IMR-90 (cell line): ENCODE results near the gene SRBD1. TPM values are rescaled to one million over a fixed set of nuclear protein-coding genes. Genes with fewer than 3 reads are reported as not detected.
"Not testable (repeated sequence)": the region's sequence is repeated elsewhere in the genome, so short reads cannot be mapped to it uniquely, and the experiment has no call there.

Experiments used
- ATAC-seq: fragments of 200-7000 bp; cut with Tn5 transposase; 2 replicates; pipeline ENCODE4 v1.9.1; 2020; ENCODE audit warnings: low read depth, mild to moderate bottlenecking, moderate library complexity
- BruUV-seq: library from RNA; stranded (reverse); fragments of 400-500 nt; replicated peaks from 2 replicates; lab custom pipeline; 2021; lab: Mats Ljungman, UMichigan
- CTCF ChIA-PET: fragments of 300-600 bp; formaldehyde crosslinking; extraction: SDS; loops from one replicate; lab custom pipeline; 2021; ENCODE audit warnings: antibody characterized with exemption; lab: Yijun Ruan, JAX
- POLR2A ChIA-PET: fragments of 300-600 bp; sonication (Branson Sonifier 250); formaldehyde crosslinking; loops from one replicate; lab custom pipeline; 2022; ENCODE audit warnings: antibody characterized with exemption; ENCODE audit not compliant: unreplicated experiment; lab: Charles Lee
- DNase-seq: peaks from one replicate; pipeline ENCODE4 v3.0.0; 2013
- H2AFZ ChIP-seq: replicated peaks from 2 replicates; pipeline ENCODE3; 2013; ENCODE audit warnings: low read length, mild to moderate bottlenecking; ENCODE audit not compliant: poor library complexity
- H2AK5ac ChIP-seq: 2 replicates; pipeline ENCODE4 v1.6.1; 2013; ENCODE audit warnings: low read depth, low read length, inconsistent platforms
- H2AK9ac ChIP-seq: replicated peaks from 2 replicates; pipeline ENCODE3; 2013; ENCODE audit warnings: mild to moderate bottlenecking, low read depth, low read length, moderate library complexity; ENCODE audit not compliant: poor library complexity
- H2BK120ac ChIP-seq: 2 replicates; pipeline ENCODE4 v1.6.1; 2013; ENCODE audit warnings: low read depth, low read length, inconsistent platforms
- H2BK15ac ChIP-seq: 3 replicates; pipeline ENCODE4 v1.6.1; 2013; ENCODE audit warnings: low read depth, low read length, inconsistent platforms
- H2BK20ac ChIP-seq: 2 replicates; pipeline ENCODE4 v1.6.1; 2013; ENCODE audit warnings: low read depth, mild to moderate bottlenecking, inconsistent platforms, low read length, moderate library complexity
- H2BK5ac ChIP-seq: 2 replicates; pipeline ENCODE4 v1.6.1; 2013; ENCODE audit warnings: mild to moderate bottlenecking, low read depth, low read length, inconsistent platforms; ENCODE audit not compliant: poor library complexity, severe bottlenecking
- H3K14ac ChIP-seq: replicated peaks from 2 replicates; pipeline ENCODE4 v1.6.1; 2013; ENCODE audit warnings: low read depth, low read length, inconsistent platforms
- H3K18ac ChIP-seq: 2 replicates; pipeline ENCODE4 v1.6.1; 2013; ENCODE audit warnings: low read depth, low read length, control low read depth
- H3K23ac ChIP-seq: 2 replicates; pipeline ENCODE4 v1.6.1; 2013; ENCODE audit warnings: low read depth, low read length, inconsistent platforms
- H3K27ac ChIP-seq: 2 replicates; pipeline ENCODE4 v1.5.1; 2013; ENCODE audit warnings: mild to moderate bottlenecking, control low read depth, low read length; ENCODE audit not compliant: insufficient read depth
- H3K27me3 ChIP-seq: 2 replicates; pipeline ENCODE4 v1.6.1; 2013; ENCODE audit warnings: low read length; ENCODE audit not compliant: control insufficient read depth, insufficient read depth
- H3K36me3 ChIP-seq: 2 replicates; pipeline ENCODE4 v1.6.1; 2013; ENCODE audit warnings: low read length, mixed read lengths; ENCODE audit not compliant: control insufficient read depth, insufficient read depth
- H3K4ac ChIP-seq: 2 replicates; pipeline ENCODE4 v1.6.1; 2013; ENCODE audit warnings: low read depth, low read length, inconsistent platforms
- H3K4me1 ChIP-seq: 2 replicates; pipeline ENCODE4 v1.6.1; 2013; ENCODE audit warnings: low read length, mixed read lengths; ENCODE audit not compliant: control insufficient read depth, insufficient read depth
- H3K4me2 ChIP-seq: 2 replicates; pipeline ENCODE4 v1.6.1; 2013; ENCODE audit warnings: low read depth, mild to moderate bottlenecking, control low read depth, low read length, moderate library complexity
- H3K4me3 ChIP-seq: 2 replicates; pipeline ENCODE4 v1.5.1; 2013; ENCODE audit warnings: low read depth, mild to moderate bottlenecking, control low read depth, low read length, moderate library complexity; ENCODE audit not compliant: insufficient read depth
- H3K56ac ChIP-seq: 2 replicates; pipeline ENCODE4 v1.6.1; 2013; ENCODE audit warnings: low read length, inconsistent platforms; ENCODE audit not compliant: insufficient read depth; ENCODE audit errors: extremely low read depth
- H3K79me1 ChIP-seq, 2 experiments: 2 replicates each; pipeline ENCODE4 v1.6.1; 2013; ENCODE audit warnings: low read length in 2 of 2, inconsistent platforms in 1 of 2, low read depth in 1 of 2
- H3K9ac ChIP-seq: 2 replicates; pipeline ENCODE4 v1.6.1; 2013; ENCODE audit warnings: low read depth, low read length, control low read depth
- H3K9me1 ChIP-seq: 2 replicates; pipeline ENCODE4 v1.6.1; 2013; ENCODE audit warnings: low read length, inconsistent platforms; ENCODE audit not compliant: insufficient read depth
- H3K9me3 ChIP-seq: 2 replicates; pipeline ENCODE4 v1.6.1; 2013; ENCODE audit warnings: low read length; ENCODE audit not compliant: control insufficient read depth, insufficient read depth
- H4K20me1 ChIP-seq: 2 replicates; pipeline ENCODE4 v1.6.1; 2013; ENCODE audit warnings: low read length, inconsistent platforms; ENCODE audit not compliant: insufficient read depth
- H4K5ac ChIP-seq: 2 replicates; pipeline ENCODE4 v1.6.1; 2013; ENCODE audit warnings: mild to moderate bottlenecking, low read depth, low read length, control low read depth
- H4K8ac ChIP-seq, 2 experiments: 2 replicates each; pipeline ENCODE4 v1.6.1; 2013; ENCODE audit warnings: low read depth in 2 of 2, low read length in 2 of 2, control low read depth in 1 of 2, inconsistent platforms in 1 of 2
- H4K91ac ChIP-seq: 2 replicates; pipeline ENCODE4 v1.6.1; 2013; ENCODE audit warnings: low read depth, low read length, inconsistent platforms; ENCODE audit not compliant: insufficient read depth
- WGBS, 2 experiments: methylation state at CpG; one replicate each; pipeline versions ENCODE4 v1.1.5 to v1.1.7; 2013; ENCODE audit warnings: missing lambda C conversion rate in 2 of 2; ENCODE audit not compliant: insufficient read length in 1 of 2; ENCODE audit errors: extremely low coverage in 2 of 2; 5-methylcytosine and 5-hydroxymethylcytosine counted together
- dilution Hi-C: fragments of 300-500 bp; cut with HindIII; formaldehyde crosslinking; loops from one replicate; pipeline ENCODE4 v1.14.3; 2018; ENCODE audit warnings: low sequenced_read_pairs; ENCODE audit not compliant: unreplicated experiment
- in situ Hi-C: fragments of 300-500 bp; cut with MboI; formaldehyde crosslinking; loops from 3 replicates; pipeline ENCODE4 v1.14.3; 2019; ENCODE audit warnings: low sequenced_read_pairs, inconsistent platforms, mixed read lengths
- intact Hi-C: fragments of 100-400 bp; cut with micrococcal nuclease; formaldehyde crosslinking; loops from 2 replicates; pipeline ENCODE4 v1.10.0; 2022
- polyA plus RNA-seq, 3 experiments: library from polyadenylated mRNA; depleted of rRNA; stranded (reverse); fragments of >200 nt; gene quantifications; 2 replicates each; pipeline ENCODE4 v1.2.3, GENCODE V29; 2012; ENCODE audit warnings: low replicate concordance in 1 of 3
- total RNA-seq: library from RNA; depleted of rRNA; stranded (reverse); fragments of >200 nt; gene quantifications from 2 replicates; pipeline ENCODE4 v1.2.3, GENCODE V29; 2012

Gene SRBD1
- total and polyA plus RNA-seq, 2 of the 4 experiments (the other 2 are of a cell fraction), result 3.5 to 14.7 TPM

GRCh38 chr2:45426025-45426424, 185.0 kb downstream of the SRBD1 start:
- H3K4ac ChIP-seq, H2AK9ac ChIP-seq, H3K27me3 ChIP-seq, in situ Hi-C loops, BruUV-seq, H3K9ac ChIP-seq, H3K4me2 ChIP-seq, H4K20me1 ChIP-seq, H4K8ac ChIP-seq, H2BK5ac ChIP-seq, H3K9me1 ChIP-seq, H2AK5ac ChIP-seq, CTCF ChIA-PET, dilution Hi-C loops, POLR2A ChIA-PET, H3K36me3 ChIP-seq, H3K4me3 ChIP-seq, H3K18ac ChIP-seq, H4K91ac ChIP-seq, H4K5ac ChIP-seq, H2BK20ac ChIP-seq, H3K9me3 ChIP-seq, H3K56ac ChIP-seq, H3K23ac ChIP-seq, H2BK15ac ChIP-seq, H2AFZ ChIP-seq, H2BK120ac ChIP-seq, ATAC-seq, H3K79me1 ChIP-seq, H3K14ac ChIP-seq, intact Hi-C loops, H3K27ac ChIP-seq, DNase-seq, H3K4me1 ChIP-seq: not testable (repeated sequence)
- 93% methylated on average over 3 of the region's 4 CpGs; no CpG with 5 or more reads in 1 of the 2 experiments for WGBS, 2 experiments
